Panc1 (cell line): Measurements from ENCODE around the gene TBC1D21.

Experiments
- POLR2AphosphoS5 ChIP-seq: IDR thresholded peaks from 2 replicates; pipeline ENCODE4 v1.6.1; 2012; ENCODE audit warnings: mild to moderate bottlenecking, low read depth, low read length, moderate library complexity
- TF ChIP-seq, protein P1 (sequence below): fragments of 450-650 bp; IDR thresholded peaks from 2 replicates; pipeline ENCODE4 v1.5.1; 2017; ENCODE audit warnings: mild to moderate bottlenecking

DNA sequence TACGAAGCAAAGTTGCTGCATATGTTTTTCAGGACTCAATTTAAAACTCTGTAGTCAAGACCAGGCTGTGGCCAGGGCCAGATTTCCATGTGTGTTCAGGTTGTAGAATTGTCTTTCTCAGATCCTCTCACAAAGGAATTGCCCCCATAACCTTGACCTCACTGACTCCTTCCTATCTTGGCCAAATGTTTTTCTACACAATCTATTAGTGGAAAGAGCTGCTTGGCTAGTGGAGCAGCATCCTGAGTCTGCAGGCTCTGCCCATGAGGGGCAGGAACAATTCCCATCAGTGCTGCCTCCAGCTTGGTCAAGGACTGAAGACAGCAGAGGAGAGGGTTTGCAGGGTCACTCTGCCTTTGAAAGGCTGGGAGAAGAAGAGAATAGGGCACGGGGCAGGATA, 6.9 kb upstream of the TBC1D21 start:
- TF ChIP-seq, protein P1, sequence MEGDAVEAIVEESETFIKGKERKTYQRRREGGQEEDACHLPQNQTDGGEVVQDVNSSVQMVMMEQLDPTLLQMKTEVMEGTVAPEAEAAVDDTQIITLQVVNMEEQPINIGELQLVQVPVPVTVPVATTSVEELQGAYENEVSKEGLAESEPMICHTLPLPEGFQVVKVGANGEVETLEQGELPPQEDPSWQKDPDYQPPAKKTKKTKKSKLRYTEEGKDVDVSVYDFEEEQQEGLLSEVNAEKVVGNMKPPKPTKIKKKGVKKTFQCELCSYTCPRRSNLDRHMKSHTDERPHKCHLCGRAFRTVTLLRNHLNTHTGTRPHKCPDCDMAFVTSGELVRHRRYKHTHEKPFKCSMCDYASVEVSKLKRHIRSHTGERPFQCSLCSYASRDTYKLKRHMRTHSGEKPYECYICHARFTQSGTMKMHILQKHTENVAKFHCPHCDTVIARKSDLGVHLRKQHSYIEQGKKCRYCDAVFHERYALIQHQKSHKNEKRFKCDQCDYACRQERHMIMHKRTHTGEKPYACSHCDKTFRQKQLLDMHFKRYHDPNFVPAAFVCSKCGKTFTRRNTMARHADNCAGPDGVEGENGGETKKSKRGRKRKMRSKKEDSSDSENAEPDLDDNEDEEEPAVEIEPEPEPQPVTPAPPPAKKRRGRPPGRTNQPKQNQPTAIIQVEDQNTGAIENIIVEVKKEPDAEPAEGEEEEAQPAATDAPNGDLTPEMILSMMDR: no peak
- TF ChIP-seq POLR2AphosphoS5: no peak
